SU-DHL-6 (cell line): Measurements from ENCODE around the gene RAD51B.

Experiments used
- H2AFZ ChIP-seq: fragments of 200-600 bp; sonication (generic); 2 replicates; pipeline ENCODE4 v1.6.1; 2014; ENCODE audit warnings: low read depth, mild to moderate bottlenecking, moderate library complexity, mixed read lengths, antibody characterized with exemption, low read length; ENCODE audit not compliant: severe bottlenecking
- H3F3A ChIP-seq: fragments of 200-600 bp; shearing (Covaris generic); 2 replicates; pipeline ENCODE4 v1.6.0; 2016; ENCODE audit warnings: antibody characterized with exemption, mild to moderate bottlenecking; ENCODE audit not compliant: insufficient read depth
- H3K27ac ChIP-seq: fragments of 200-600 bp; sonication (generic); 2 replicates; pipeline ENCODE4 v1.5.1; 2016; ENCODE audit warnings: low read depth, mild to moderate bottlenecking, low read length, moderate library complexity, mixed read lengths
- H3K27me3 ChIP-seq: fragments of 200-600 bp; sonication (generic), shearing (Covaris generic); 2 replicates; pipeline ENCODE4 v1.6.0; 2014; ENCODE audit warnings: mild to moderate bottlenecking, low read length
- H3K36me3 ChIP-seq: fragments of 200-600 bp; sonication (generic); 2 replicates; pipeline ENCODE4 v1.6.1; 2014; ENCODE audit warnings: mild to moderate bottlenecking, low read length, mixed read lengths
- H3K4me2 ChIP-seq: fragments of 300-600, 200-600 bp; shearing (Covaris generic), sonication (generic); 2 replicates; pipeline ENCODE4 v1.6.0; 2014; ENCODE audit warnings: low read length, low read depth, mild to moderate bottlenecking; ENCODE audit not compliant: poor library complexity, severe bottlenecking
- H3K4me3 ChIP-seq: fragments of 200-600 bp; sonication (generic); 2 replicates; pipeline ENCODE4 v1.5.1; 2014; ENCODE audit warnings: antibody characterized with exemption, low read length, mild to moderate bottlenecking, mixed read lengths; ENCODE audit not compliant: insufficient read depth, poor library complexity, severe bottlenecking
- H3K79me2 ChIP-seq: fragments of 200-600 bp; sonication (generic); 2 replicates; pipeline ENCODE4 v1.6.1; 2014; ENCODE audit warnings: mild to moderate bottlenecking, low read length, moderate library complexity; ENCODE audit not compliant: insufficient read depth
- H3K9ac ChIP-seq: fragments of 200-600 bp; sonication (generic); 2 replicates; pipeline ENCODE4 v1.7.0; 2014; ENCODE audit warnings: mild to moderate bottlenecking, low read length
- H3K9me2 ChIP-seq: fragments of 200-600 bp; sonication (generic); replicated peaks from 2 replicates; pipeline ENCODE4 v1.6.1; 2014; ENCODE audit warnings: low read length; ENCODE audit not compliant: insufficient read depth
- H3K9me3 ChIP-seq: fragments of 200-600 bp; sonication (generic); 2 replicates; pipeline ENCODE4 v1.6.1; 2014; ENCODE audit warnings: low read length, mixed read lengths; ENCODE audit not compliant: insufficient read depth
- H4K20me1 ChIP-seq: fragments of 200-600 bp; sonication (generic); 2 replicates; pipeline ENCODE4 v1.6.1; 2014; ENCODE audit warnings: low read depth, mild to moderate bottlenecking, antibody characterized with exemption, low read length, moderate library complexity, mixed read lengths
- EZH2phosphoT487 ChIP-seq: fragments of 200-600 bp; sonication (generic), shearing (Covaris generic); conservative IDR thresholded peaks from 2 replicates; pipeline ENCODE4 v1.6.1; 2018; ENCODE audit warnings: mild to moderate bottlenecking, antibody characterized with exemption, low read length, moderate library complexity, mixed read lengths
- TF ChIP-seq, protein P1 (sequence below): fragments of 200-600 bp; sonication (generic); IDR thresholded peaks from one replicate; pipeline ENCODE4 v1.5.1; 2017; ENCODE audit warnings: antibody characterized with exemption, mild to moderate bottlenecking, low read length, moderate library complexity; ENCODE audit not compliant: insufficient read depth, poor library complexity, severe bottlenecking

Gene RAD51B

DNA sequence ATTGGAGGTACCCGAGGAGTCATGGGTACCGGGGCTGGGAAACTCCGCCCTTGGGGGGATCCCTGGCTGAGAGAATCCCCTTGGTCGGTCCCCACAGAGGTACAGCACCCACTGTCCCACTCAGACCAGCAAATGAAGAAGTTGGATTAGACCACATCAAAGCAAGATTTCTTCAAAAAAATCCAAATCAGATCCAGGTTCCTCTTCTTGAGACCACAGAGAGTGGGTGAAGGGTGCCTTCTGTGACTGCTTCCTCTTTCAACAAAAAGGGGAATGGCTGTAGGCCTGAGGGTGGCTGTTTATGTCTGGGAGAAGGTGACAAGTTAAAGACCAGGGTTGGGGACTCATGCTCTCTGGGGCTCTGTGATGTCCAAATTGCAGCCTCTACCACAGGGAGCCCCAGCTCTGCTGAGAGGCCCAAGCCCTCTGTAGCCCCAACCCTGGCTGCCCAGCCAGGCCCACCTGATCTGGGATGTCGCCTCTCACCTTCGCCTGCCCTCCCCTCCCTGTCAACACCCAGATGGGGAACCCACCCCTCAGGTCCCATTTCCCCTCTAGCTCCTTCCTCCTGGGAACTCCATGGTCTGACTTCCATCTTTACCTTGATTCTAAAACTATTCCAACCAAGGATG is 922.4 kb downstream of the RAD51B start:
- no peaks in the 10 kb centered on the region for H3K79me2 ChIP-seq
- no peaks in the 10 kb centered on the region for H3K27me3 ChIP-seq
- peaks cover 10% of the 10 kb centered on the region; the same call in 1 of the 2 replicates for H3F3A ChIP-seq
- no peaks in the 10 kb centered on the region for H3K9me2 ChIP-seq
- H4K20me1 ChIP-seq = no peaks in the 10 kb centered on the region
- H3K4me2 ChIP-seq = peak overlapping the region; percentile 18
- no peaks in the 10 kb centered on the region for H3K36me3 ChIP-seq
- TF ChIP-seq, protein P1, sequence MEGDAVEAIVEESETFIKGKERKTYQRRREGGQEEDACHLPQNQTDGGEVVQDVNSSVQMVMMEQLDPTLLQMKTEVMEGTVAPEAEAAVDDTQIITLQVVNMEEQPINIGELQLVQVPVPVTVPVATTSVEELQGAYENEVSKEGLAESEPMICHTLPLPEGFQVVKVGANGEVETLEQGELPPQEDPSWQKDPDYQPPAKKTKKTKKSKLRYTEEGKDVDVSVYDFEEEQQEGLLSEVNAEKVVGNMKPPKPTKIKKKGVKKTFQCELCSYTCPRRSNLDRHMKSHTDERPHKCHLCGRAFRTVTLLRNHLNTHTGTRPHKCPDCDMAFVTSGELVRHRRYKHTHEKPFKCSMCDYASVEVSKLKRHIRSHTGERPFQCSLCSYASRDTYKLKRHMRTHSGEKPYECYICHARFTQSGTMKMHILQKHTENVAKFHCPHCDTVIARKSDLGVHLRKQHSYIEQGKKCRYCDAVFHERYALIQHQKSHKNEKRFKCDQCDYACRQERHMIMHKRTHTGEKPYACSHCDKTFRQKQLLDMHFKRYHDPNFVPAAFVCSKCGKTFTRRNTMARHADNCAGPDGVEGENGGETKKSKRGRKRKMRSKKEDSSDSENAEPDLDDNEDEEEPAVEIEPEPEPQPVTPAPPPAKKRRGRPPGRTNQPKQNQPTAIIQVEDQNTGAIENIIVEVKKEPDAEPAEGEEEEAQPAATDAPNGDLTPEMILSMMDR = no peak
- TF ChIP-seq EZH2phosphoT487 = no peak
- no peak overlapping the region for H3K9ac ChIP-seq
- no peaks in the 10 kb centered on the region for H3K9me3 ChIP-seq
- H3K4me3 ChIP-seq = no peak overlapping the region
- no peak overlapping the region for H2AFZ ChIP-seq
- H3K27ac ChIP-seq = no peak overlapping the region

DNA sequence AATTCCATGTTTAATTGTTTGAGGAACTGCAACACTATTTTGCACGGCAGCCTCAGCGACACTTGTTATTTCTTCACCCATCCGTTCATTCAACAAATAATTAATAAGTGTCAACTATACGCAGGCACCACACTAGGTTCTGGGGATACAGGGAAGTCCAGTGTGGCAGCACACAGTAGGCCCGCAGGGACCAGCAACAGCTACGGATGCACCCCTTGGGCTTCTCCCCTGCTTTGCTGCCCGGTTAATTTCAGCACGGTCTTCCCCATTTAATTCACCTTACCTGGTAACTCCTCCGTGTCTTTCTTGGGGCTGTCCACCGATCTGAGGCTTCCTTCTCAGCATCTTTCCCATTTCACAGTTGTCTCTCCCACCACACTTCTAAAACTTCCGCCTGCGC is 925.0 kb downstream of the RAD51B start:
- no peaks in the 10 kb centered on the region for H3K9me2 ChIP-seq
- no peaks in the 10 kb centered on the region for H3K27me3 ChIP-seq
- H2AFZ ChIP-seq = no peak overlapping the region
- no peaks in the 10 kb centered on the region for H3K79me2 ChIP-seq
- TF ChIP-seq, protein P1 = no peak
- TF ChIP-seq EZH2phosphoT487 = no peak
- H3K4me2 ChIP-seq = no peak overlapping the region
- H3K36me3 ChIP-seq = no peaks in the 10 kb centered on the region
- H3K4me3 ChIP-seq = no peak overlapping the region
- peaks cover 10% of the 10 kb centered on the region; the same call in 1 of the 2 replicates for H3F3A ChIP-seq
- no peaks in the 10 kb centered on the region for H3K9me3 ChIP-seq
- no peak overlapping the region for H3K9ac ChIP-seq
- H4K20me1 ChIP-seq = no peaks in the 10 kb centered on the region
- no peak overlapping the region for H3K27ac ChIP-seq

DNA sequence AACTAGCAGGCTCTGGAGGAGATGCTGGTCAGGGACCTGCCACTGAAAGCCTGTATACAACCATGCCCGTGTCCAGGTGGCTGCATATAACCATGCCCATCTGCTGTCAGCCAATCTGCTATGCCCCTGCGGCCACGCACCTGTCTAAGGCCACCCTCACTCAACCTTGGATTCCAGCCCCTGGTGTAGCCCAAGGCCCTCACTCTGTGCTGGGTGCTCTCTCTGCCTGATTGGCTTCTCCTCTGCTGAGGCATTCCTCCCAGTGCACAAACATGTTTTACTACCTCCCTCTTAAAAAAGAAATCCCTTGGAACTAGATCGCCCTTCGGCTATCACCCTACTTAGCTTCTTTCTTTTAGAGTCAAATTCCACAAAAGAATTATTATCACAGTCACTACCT is 927.8 kb downstream of the RAD51B start:
- Histone ChIP-seq H3K9me2 (no peaks in the 10 kb centered on the region), H3K4me2 (no peak overlapping the region), H2AFZ (no peak overlapping the region), H3K79me2 (no peaks in the 10 kb centered on the region), H3K36me3 (no peaks in the 10 kb centered on the region), H3K9ac (no peak overlapping the region), H3K27ac (no peak overlapping the region), H3F3A (peaks cover 3% of the 10 kb centered on the region; the same call in 1 of the 2 replicates), H4K20me1 (no peaks in the 10 kb centered on the region), H3K9me3 (no peaks in the 10 kb centered on the region), H3K27me3 (no peaks in the 10 kb centered on the region), H3K4me3 (no peak overlapping the region)
- TF ChIP-seq EZH2phosphoT487 = no peak
- TF ChIP-seq, protein P1 = no peak
